HFFc6 (cell line): ENCODE measurements around the gene HBG1. TPM values are rescaled to one million over a fixed set of nuclear protein-coding genes. Genes with fewer than 3 reads are reported as not detected.

ENCODE experiments used
- DNase-seq: peaks from one replicate; pipeline ENCODE4 v3.0.0-alpha.2; 2018
- H3K27ac Mint-ChIP-seq: 2 replicates; pipeline ENCODE4 v1.8.0; 2020; ENCODE audit warnings: mild to moderate bottlenecking, mixed read lengths
- H3K27me3 Mint-ChIP-seq: 2 replicates; pipeline ENCODE4 v1.8.0; 2021; ENCODE audit warnings: mild to moderate bottlenecking, moderate library complexity, mixed read lengths; ENCODE audit not compliant: insufficient read depth
- H3K36me3 Mint-ChIP-seq: 2 replicates; pipeline ENCODE4 v1.8.0; 2021; ENCODE audit warnings: low read depth, mixed read lengths
- H3K4me1 Mint-ChIP-seq: 2 replicates; pipeline ENCODE4 v1.8.0; 2020; ENCODE audit warnings: low read depth, mixed read lengths
- H3K4me3 Mint-ChIP-seq: 2 replicates; pipeline ENCODE4 v1.8.0; 2020; ENCODE audit warnings: mild to moderate bottlenecking, moderate library complexity, mixed read lengths
- H3K9me3 Mint-ChIP-seq: 2 replicates; pipeline ENCODE4 v1.8.0; 2020; ENCODE audit warnings: mild to moderate bottlenecking, mixed read lengths
- CTCF ChIP-seq: fragments of 200-600 bp; sonication (generic); IDR thresholded peaks from 2 replicates; pipeline ENCODE4 v1.5.0; 2021; ENCODE audit warnings: antibody characterized with exemption, mild to moderate bottlenecking
- total RNA-seq, 6 experiments: library from RNA; stranded (reverse); fragmentation: NEBNext Ultra II Directional; extraction: Animal tissue kit (Norgen Biotek cat#: 25700); gene quantifications; 2 replicates in 1 of 6; 3 replicates in 5 of 6; pipeline ENCODE4 v1.2.3, GENCODE V29; 2021

Gene HBG1
- total RNA-seq, 6 experiments from 2014 or later, result not detected

- H3K9me3 Mint-ChIP-seq, result no peaks in the 10 kb centered on the region
- H3K36me3 Mint-ChIP-seq, result no peaks in the 10 kb centered on the region
- no peaks in the 10 kb centered on the region for H3K27me3 Mint-ChIP-seq
- peaks cover 14% of the 10 kb centered on the region for H3K4me1 Mint-ChIP-seq
- H3K27ac Mint-ChIP-seq, result no peak overlapping the region
- H3K4me3 Mint-ChIP-seq, result no peak overlapping the region
- DNase-seq, result no peak
- TF ChIP-seq CTCF, result no peak
Measured at GRCh38 chr11:5235364-5236095, 14.1 kb downstream of the HBG1 start.

- H3K4me3 Mint-ChIP-seq, result no peak within 1 kb of the TSS; the same call in 1 of the 2 replicates
- no peaks in the 10 kb centered on the region for H3K36me3 Mint-ChIP-seq
- peaks cover 14% of the 10 kb centered on the region for H3K4me1 Mint-ChIP-seq
- TF ChIP-seq CTCF, result no peak
- no peaks in the 10 kb centered on the region for H3K9me3 Mint-ChIP-seq
- H3K27ac Mint-ChIP-seq, result no peak within 1 kb of the TSS
- peak; percentile 4 for DNase-seq
- H3K27me3 Mint-ChIP-seq, result no peaks in the 10 kb centered on the region
Measured at GRCh38 chr11:5234381-5234834, 15.2 kb downstream of the HBG1 start, which contains the start of gene HBD. TSS of gene HBD (minus strand) at chr11:5234483. CDS start at chr11:5234433, 50 bp downstream.

- no peak overlapping the region for H3K27ac Mint-ChIP-seq
- no peaks in the 10 kb centered on the region for H3K36me3 Mint-ChIP-seq
- H3K27me3 Mint-ChIP-seq, result no peaks in the 10 kb centered on the region
- H3K9me3 Mint-ChIP-seq, result no peaks in the 10 kb centered on the region
- H3K4me1 Mint-ChIP-seq, result peaks cover 14% of the 10 kb centered on the region
- no peak for DNase-seq
- no peak overlapping the region for H3K4me3 Mint-ChIP-seq
- no peak for TF ChIP-seq CTCF
Measured at GRCh38 chr11:5233307-5233706, 16.4 kb downstream of the HBG1 start.

- no peak overlapping the region for H3K4me3 Mint-ChIP-seq
- H3K27me3 Mint-ChIP-seq, result no peaks in the 10 kb centered on the region
- H3K9me3 Mint-ChIP-seq, result no peaks in the 10 kb centered on the region
- no peaks in the 10 kb centered on the region for H3K36me3 Mint-ChIP-seq
- no peak overlapping the region for H3K27ac Mint-ChIP-seq
- peaks cover 18% of the 10 kb centered on the region for H3K4me1 Mint-ChIP-seq
- no peak for TF ChIP-seq CTCF
- DNase-seq, result no peak
Measured at GRCh38 chr11:5232821-5233220, 16.8 kb downstream of the HBG1 start.

- Mint-ChIP-seq H3K36me3 (no peaks in the 10 kb centered on the region), H3K27ac (no peak overlapping the region), H3K9me3 (no peaks in the 10 kb centered on the region)
Measured at GRCh38 chr11:5232176-5232575, 17.5 kb downstream of the HBG1 start.

More at GRCh38 chr11:5232176-5232575, 17.5 kb downstream of the HBG1 start:
- TF ChIP-seq CTCF, result no peak
- no peak for DNase-seq
- Mint-ChIP-seq H3K27me3 (no peaks in the 10 kb centered on the region), H3K4me3 (no peak overlapping the region), H3K4me1 (peaks cover 22% of the 10 kb centered on the region)
